Epithelial cell of proximal tubule (primary cell): ENCODE data around the gene FOXC1. TPM values are rescaled to one million over a fixed set of nuclear protein-coding genes. Genes with fewer than 3 reads are reported as not detected.

Source experiments
- DNase-seq: peaks from one replicate; pipeline ENCODE4 v3.0.0-alpha.2; 2011; ENCODE audit warnings: low read depth
- H3K4me3 ChIP-seq: 2 replicates; pipeline ENCODE4 v1.5.1; 2011; ENCODE audit warnings: low read depth, mild to moderate bottlenecking, low read length
- CTCF ChIP-seq: conservative IDR thresholded peaks from 2 replicates; pipeline ENCODE4 v1.5.1; 2012; ENCODE audit warnings: low read depth, mild to moderate bottlenecking, low read length
- total RNA-seq: library from RNA; depleted of rRNA; stranded (reverse); fragments of >200 nt; gene quantifications from 2 replicates; pipeline ENCODE4 v1.2.3, GENCODE V29; 2015

FOXC1 gene
- total RNA-seq, 1 donor from 2014 or later, result 27.7 TPM

GRCh38 chr6:1594445-1595200, 15.1 kb upstream of the FOXC1 start:
- TF ChIP-seq CTCF, result no peak
- no peak overlapping the region for H3K4me3 ChIP-seq

GRCh38 chr6:1595271-1596087, 14.2 kb upstream of the FOXC1 start:
- H3K4me3 ChIP-seq, result no peak overlapping the region
- DNase-seq, result no peak
- no peak for TF ChIP-seq CTCF

More at GRCh38 chr6:1594445-1595200, 15.1 kb upstream of the FOXC1 start:
- no peak for DNase-seq

GRCh38 chr6:1596088-1596852, 13.4 kb upstream of the FOXC1 start:
- H3K4me3 ChIP-seq, result no peak overlapping the region
- TF ChIP-seq CTCF, result peak; percentile 87
- no peak for DNase-seq

GRCh38 chr6:1597121-1597744, 12.5 kb upstream of the FOXC1 start:
- no peak for TF ChIP-seq CTCF
- DNase-seq, result no peak
- H3K4me3 ChIP-seq, result no peak overlapping the region

GRCh38 chr6:1597924-1598323, 11.8 kb upstream of the FOXC1 start:
- no peak for DNase-seq
- H3K4me3 ChIP-seq, result no peak overlapping the region
- TF ChIP-seq CTCF, result no peak

- no peak for TF ChIP-seq CTCF
- DNase-seq, result no peak
- H3K4me3 ChIP-seq, result no peak overlapping the region
Observed at GRCh38 chr6:1598433-1598832, 11.3 kb upstream of the FOXC1 start.
